GM23338 (cell line): Measurements from ENCODE around the gene PTPN7. TPM values are rescaled to one million over a fixed set of nuclear protein-coding genes. Genes with fewer than 3 reads are reported as not detected.

Experiments used
- ATAC-seq: fragments of 200-7000 bp; cut with Tn5 transposase; 3 replicates; pipeline ENCODE4 v1.9.1; 2020
- DNase-seq: peaks from one replicate; pipeline ENCODE4 v3.0.0-alpha.2; 2015; ENCODE audit warnings: low spot score
- H2AFZ ChIP-seq: fragments of 200-600 bp; sonication (generic); 2 replicates; pipeline ENCODE4 v1.8.0; 2016; ENCODE audit warnings: antibody characterized with exemption, mild to moderate bottlenecking, moderate library complexity
- H3F3A ChIP-seq: fragments of 200-600 bp; sonication (generic); replicated peaks from 2 replicates; pipeline ENCODE4 v1.8.0; 2017; ENCODE audit warnings: antibody characterized with exemption, mixed run types, low read depth
- H3K27ac ChIP-seq: fragments of 200-600 bp; sonication (generic); 2 replicates; pipeline ENCODE4 v1.6.1; 2016; ENCODE audit warnings: low read depth
- H3K27me3 ChIP-seq: fragments of 200-600 bp; sonication (generic); 2 replicates; pipeline ENCODE4 v1.8.0; 2016; ENCODE audit warnings: mild to moderate bottlenecking, mixed run types, moderate library complexity; ENCODE audit not compliant: insufficient read depth
- H3K36me3 ChIP-seq: fragments of 200-600 bp; sonication (generic); 2 replicates; pipeline ENCODE4 v1.8.0; 2016; ENCODE audit warnings: mild to moderate bottlenecking; ENCODE audit not compliant: insufficient read depth
- H3K4me1 ChIP-seq: fragments of 200-600 bp; sonication (generic); 2 replicates; pipeline ENCODE4 v1.8.0; 2016; ENCODE audit warnings: mild to moderate bottlenecking, moderate library complexity; ENCODE audit not compliant: insufficient read depth
- H3K4me2 ChIP-seq: fragments of 200-600 bp; sonication (generic); 2 replicates; pipeline ENCODE4 v1.7.1; 2017; ENCODE audit warnings: mixed run types
- H3K4me3 ChIP-seq: fragments of 200-600 bp; sonication (generic); 2 replicates; pipeline ENCODE4 v1.6.1; 2016; ENCODE audit warnings: mixed run types
- H3K79me2 ChIP-seq: fragments of 200-600 bp; sonication (generic); replicated peaks from 2 replicates; pipeline ENCODE4 v1.8.0; 2017; ENCODE audit warnings: mild to moderate bottlenecking; ENCODE audit not compliant: insufficient read depth
- H3K9me2 ChIP-seq: fragments of 200-600 bp; sonication (generic); 2 replicates; pipeline ENCODE4 v1.8.0; 2017; ENCODE audit not compliant: insufficient read depth
- H4K20me1 ChIP-seq: fragments of 200-600 bp; sonication (generic); replicated peaks from 2 replicates; pipeline ENCODE4 v1.8.0; 2017; ENCODE audit warnings: mild to moderate bottlenecking; ENCODE audit not compliant: insufficient read depth
- H3K27ac Mint-ChIP-seq: 2 replicates; pipeline ENCODE4 v1.8.0; 2020; ENCODE audit warnings: inconsistent platforms, mild to moderate bottlenecking, moderate library complexity, mixed read lengths
- H3K27me3 Mint-ChIP-seq: 3 replicates; pipeline ENCODE4 v1.8.0; 2022; ENCODE audit warnings: low read depth, mild to moderate bottlenecking, moderate library complexity, mixed read lengths, inconsistent platforms; ENCODE audit not compliant: insufficient read depth, poor library complexity
- H3K36me3 Mint-ChIP-seq: 3 replicates; pipeline ENCODE4 v1.8.0; 2021; ENCODE audit warnings: low read depth, mild to moderate bottlenecking, inconsistent platforms, moderate library complexity, mixed read lengths
- H3K4me1 Mint-ChIP-seq: 3 replicates; pipeline ENCODE4 v1.8.0; 2020; ENCODE audit warnings: mild to moderate bottlenecking, inconsistent platforms, mixed read lengths
- H3K4me3 Mint-ChIP-seq: 3 replicates; pipeline ENCODE4 v1.8.0; 2021; ENCODE audit warnings: moderate library complexity, mild to moderate bottlenecking, inconsistent platforms, mixed read lengths
- H3K9me3 Mint-ChIP-seq: 3 replicates; pipeline ENCODE4 v1.8.0; 2020; ENCODE audit warnings: moderate library complexity, mild to moderate bottlenecking, inconsistent platforms, mixed read lengths
- EZH2 ChIP-seq: fragments of 200-600 bp; sonication (generic); IDR thresholded peaks from one replicate; pipeline ENCODE4 v1.8.0; 2017; ENCODE audit warnings: antibody characterized with exemption, mild to moderate bottlenecking, low read depth; ENCODE audit not compliant: unreplicated experiment
- EZH2phosphoT487 ChIP-seq: fragments of 200-600 bp; sonication (generic); IDR thresholded peaks from one replicate; pipeline ENCODE4 v1.8.1; 2018; ENCODE audit warnings: antibody characterized with exemption; ENCODE audit not compliant: unreplicated experiment
- NANOG ChIP-seq: IDR thresholded peaks from 2 replicates; pipeline ENCODE4 v1.6.1; 2016; ENCODE audit warnings: antibody characterized with exemption, borderline replicate concordance
- POLR2AphosphoS5 ChIP-seq: IDR thresholded peaks from 2 replicates; pipeline ENCODE4 v1.6.1; 2016; ENCODE audit warnings: antibody characterized with exemption, low read depth
- STAT1 ChIP-seq: IDR thresholded peaks from one replicate; pipeline ENCODE4 v1.6.1; 2016; ENCODE audit warnings: antibody characterized with exemption; ENCODE audit not compliant: unreplicated experiment
- ZNF114 ChIP-seq: fragments of 250-450 bp; sonication (Bioruptor Pico); IDR thresholded peaks from 2 replicates; pipeline ENCODE4 v1.5.0; 2020; ENCODE audit warnings: mild to moderate bottlenecking, moderate library complexity
- polyA plus RNA-seq: library from polyadenylated mRNA; unstranded; fragments of >200 nt; fragmentation: Nextera tagmentation; extraction: Ambion mirVana; gene quantifications from 2 replicates; pipeline ENCODE4 v1.2.1, GENCODE V29; 2016
- total RNA-seq: library from RNA; depleted of rRNA; stranded (reverse); fragments of >200 nt; shearing (Covaris generic); gene quantifications from 2 replicates; pipeline ENCODE4 v1.2.3, GENCODE V29; 2014
- TF ChIP-seq, protein P1 (sequence below): fragments of 250-450 bp; sonication (Bioruptor Pico); IDR thresholded peaks from 2 replicates; pipeline ENCODE4 v1.5.0; 2020; ENCODE audit warnings: mild to moderate bottlenecking, moderate library complexity
- TF ChIP-seq, protein P2 (sequence below): IDR thresholded peaks from 2 replicates; pipeline ENCODE4 v1.6.1; 2016; ENCODE audit warnings: antibody characterized with exemption

PTPN7 gene
- total and polyA plus RNA-seq, 2 experiments from 2014 or later = not detected

DNA sequence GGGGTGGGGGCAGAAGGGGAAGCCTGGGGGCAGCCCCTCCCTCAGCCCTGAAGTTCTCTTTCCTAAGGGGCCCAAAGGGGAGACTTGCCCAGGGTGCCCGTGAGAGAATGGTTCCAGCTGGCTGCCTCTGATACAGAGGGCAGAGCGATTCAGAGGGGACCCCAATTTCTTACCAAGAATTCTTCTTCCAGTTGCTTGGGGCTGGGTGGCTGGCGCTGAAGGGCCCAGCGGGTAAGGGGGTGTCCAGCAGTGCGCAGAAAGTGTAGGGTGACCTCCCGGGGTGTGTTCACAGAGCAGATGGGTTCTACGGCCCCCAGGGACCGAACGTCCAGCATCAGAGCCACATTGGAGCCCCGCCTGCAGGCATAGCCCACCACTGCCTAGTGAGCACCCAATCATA is 2.5 kb downstream of the PTPN7 start (continued):
- TF ChIP-seq, protein P1, sequence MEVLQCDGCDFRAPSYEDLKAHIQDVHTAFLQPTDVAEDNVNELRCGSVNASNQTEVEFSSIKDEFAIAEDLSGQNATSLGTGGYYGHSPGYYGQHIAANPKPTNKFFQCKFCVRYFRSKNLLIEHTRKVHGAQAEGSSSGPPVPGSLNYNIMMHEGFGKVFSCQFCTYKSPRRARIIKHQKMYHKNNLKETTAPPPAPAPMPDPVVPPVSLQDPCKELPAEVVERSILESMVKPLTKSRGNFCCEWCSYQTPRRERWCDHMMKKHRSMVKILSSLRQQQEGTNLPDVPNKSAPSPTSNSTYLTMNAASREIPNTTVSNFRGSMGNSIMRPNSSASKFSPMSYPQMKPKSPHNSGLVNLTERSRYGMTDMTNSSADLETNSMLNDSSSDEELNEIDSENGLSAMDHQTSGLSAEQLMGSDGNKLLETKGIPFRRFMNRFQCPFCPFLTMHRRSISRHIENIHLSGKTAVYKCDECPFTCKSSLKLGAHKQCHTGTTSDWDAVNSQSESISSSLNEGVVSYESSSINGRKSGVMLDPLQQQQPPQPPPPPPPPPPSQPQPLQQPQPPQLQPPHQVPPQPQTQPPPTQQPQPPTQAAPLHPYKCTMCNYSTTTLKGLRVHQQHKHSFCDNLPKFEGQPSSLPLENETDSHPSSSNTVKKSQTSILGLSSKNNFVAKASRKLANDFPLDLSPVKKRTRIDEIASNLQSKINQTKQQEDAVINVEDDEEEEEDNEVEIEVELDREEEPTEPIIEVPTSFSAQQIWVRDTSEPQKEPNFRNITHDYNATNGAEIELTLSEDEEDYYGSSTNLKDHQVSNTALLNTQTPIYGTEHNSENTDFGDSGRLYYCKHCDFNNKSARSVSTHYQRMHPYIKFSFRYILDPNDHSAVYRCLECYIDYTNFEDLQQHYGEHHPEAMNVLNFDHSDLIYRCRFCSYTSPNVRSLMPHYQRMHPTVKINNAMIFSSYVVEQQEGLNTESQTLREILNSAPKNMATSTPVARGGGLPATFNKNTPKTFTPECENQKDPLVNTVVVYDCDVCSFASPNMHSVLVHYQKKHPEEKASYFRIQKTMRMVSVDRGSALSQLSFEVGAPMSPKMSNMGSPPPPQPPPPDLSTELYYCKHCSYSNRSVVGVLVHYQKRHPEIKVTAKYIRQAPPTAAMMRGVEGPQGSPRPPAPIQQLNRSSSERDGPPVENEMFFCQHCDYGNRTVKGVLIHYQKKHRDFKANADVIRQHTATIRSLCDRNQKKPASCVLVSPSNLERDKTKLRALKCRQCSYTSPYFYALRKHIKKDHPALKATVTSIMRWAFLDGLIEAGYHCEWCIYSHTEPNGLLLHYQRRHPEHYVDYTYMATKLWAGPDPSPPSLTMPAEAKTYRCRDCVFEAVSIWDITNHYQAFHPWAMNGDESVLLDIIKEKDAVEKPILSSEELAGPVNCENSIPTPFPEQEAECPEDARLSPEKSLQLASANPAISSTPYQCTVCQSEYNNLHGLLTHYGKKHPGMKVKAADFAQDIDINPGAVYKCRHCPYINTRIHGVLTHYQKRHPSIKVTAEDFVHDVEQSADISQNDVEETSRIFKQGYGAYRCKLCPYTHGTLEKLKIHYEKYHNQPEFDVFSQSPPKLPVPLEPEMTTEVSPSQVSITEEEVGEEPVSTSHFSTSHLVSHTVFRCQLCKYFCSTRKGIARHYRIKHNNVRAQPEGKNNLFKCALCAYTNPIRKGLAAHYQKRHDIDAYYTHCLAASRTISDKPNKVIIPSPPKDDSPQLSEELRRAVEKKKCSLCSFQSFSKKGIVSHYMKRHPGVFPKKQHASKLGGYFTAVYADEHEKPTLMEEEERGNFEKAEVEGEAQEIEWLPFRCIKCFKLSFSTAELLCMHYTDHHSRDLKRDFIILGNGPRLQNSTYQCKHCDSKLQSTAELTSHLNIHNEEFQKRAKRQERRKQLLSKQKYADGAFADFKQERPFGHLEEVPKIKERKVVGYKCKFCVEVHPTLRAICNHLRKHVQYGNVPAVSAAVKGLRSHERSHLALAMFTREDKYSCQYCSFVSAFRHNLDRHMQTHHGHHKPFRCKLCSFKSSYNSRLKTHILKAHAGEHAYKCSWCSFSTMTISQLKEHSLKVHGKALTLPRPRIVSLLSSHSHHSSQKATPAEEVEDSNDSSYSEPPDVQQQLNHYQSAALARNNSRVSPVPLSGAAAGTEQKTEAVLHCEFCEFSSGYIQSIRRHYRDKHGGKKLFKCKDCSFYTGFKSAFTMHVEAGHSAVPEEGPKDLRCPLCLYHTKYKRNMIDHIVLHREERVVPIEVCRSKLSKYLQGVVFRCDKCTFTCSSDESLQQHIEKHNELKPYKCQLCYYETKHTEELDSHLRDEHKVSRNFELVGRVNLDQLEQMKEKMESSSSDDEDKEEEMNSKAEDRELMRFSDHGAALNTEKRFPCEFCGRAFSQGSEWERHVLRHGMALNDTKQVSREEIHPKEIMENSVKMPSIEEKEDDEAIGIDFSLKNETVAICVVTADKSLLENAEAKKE = no peak
- TF ChIP-seq EZH2phosphoT487 (no peak), STAT1 (no peak), EZH2 (no peak), NANOG (no peak)

DNA sequence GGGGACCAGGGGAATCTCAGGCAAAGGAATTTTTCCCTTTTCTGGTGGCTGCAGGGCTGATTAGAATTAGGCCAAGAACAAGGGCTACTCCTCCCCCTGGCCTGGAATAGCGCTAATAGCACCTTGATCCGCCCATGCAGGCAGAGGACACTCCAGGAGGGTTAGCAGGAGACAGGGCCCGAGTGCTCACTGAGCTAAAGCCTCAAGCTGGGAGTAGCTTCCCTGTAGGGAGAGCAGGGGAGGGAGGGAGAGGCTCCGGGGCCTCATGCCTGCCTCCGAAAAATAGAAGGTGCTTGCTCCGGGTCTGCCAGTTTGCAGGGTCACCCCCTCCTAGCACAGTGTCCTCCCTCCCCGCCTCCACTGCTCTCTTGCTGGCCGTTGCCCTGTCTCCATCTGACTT is 3.8 kb downstream of the PTPN7 start:
- H3K4me1 ChIP-seq = peaks cover 3% of the 10 kb centered on the region; the same call in 1 of the 2 replicates
- no peak overlapping the region for H3K27ac Mint-ChIP-seq
- H3K4me3 Mint-ChIP-seq = no peak overlapping the region
- ATAC-seq = no peak
- no peaks in the 10 kb centered on the region for H3K27me3 ChIP-seq
- H3K79me2 ChIP-seq = no peaks in the 10 kb centered on the region
- no peak overlapping the region for H3K27ac ChIP-seq
- H4K20me1 ChIP-seq = no peaks in the 10 kb centered on the region
- no peak overlapping the region for H3K4me2 ChIP-seq
- peaks cover 38% of the 10 kb centered on the region for H3K4me1 Mint-ChIP-seq
- H3K9me2 ChIP-seq = no peaks in the 10 kb centered on the region
- peaks cover 3% of the 10 kb centered on the region; the same call in 2 of the 3 replicates for H3K9me3 Mint-ChIP-seq
- H2AFZ ChIP-seq = no peak overlapping the region
- no peaks in the 10 kb centered on the region for H3K36me3 ChIP-seq
- no peaks in the 10 kb centered on the region for H3K36me3 Mint-ChIP-seq
- DNase-seq = no peak
- H3K4me3 ChIP-seq = no peak overlapping the region
- H3K27me3 Mint-ChIP-seq = peaks cover 13% of the 10 kb centered on the region
- H3F3A ChIP-seq = 0 out of 2 replicates have a peak, but pooled peaks cover 5% of the 10 kb centered on the region
- no peak for TF ChIP-seq NANOG
- no peak for TF ChIP-seq ZNF114 (CRISPR knock-in tag)
- TF ChIP-seq, protein P2, sequence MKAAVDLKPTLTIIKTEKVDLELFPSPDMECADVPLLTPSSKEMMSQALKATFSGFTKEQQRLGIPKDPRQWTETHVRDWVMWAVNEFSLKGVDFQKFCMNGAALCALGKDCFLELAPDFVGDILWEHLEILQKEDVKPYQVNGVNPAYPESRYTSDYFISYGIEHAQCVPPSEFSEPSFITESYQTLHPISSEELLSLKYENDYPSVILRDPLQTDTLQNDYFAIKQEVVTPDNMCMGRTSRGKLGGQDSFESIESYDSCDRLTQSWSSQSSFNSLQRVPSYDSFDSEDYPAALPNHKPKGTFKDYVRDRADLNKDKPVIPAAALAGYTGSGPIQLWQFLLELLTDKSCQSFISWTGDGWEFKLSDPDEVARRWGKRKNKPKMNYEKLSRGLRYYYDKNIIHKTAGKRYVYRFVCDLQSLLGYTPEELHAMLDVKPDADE = no peak
- no peak for TF ChIP-seq POLR2AphosphoS5
- TF ChIP-seq, protein P1 = no peak
- no peak for TF ChIP-seq EZH2phosphoT487
